ENCODE measurements around the gene SCGB1A1.
"Not testable (repeated sequence)": the region's sequence is repeated elsewhere in the genome, so short reads cannot be mapped to it uniquely, and the experiment has no call there.

Gene SCGB1A1, protein sequence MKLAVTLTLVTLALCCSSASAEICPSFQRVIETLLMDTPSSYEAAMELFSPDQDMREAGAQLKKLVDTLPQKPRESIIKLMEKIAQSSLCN

GRCh38 chr11:62418733-62419132 lies at the start of gene SCGB1A1:
TSS of gene SCGB1A1 (plus strand) at chr11:62419033. CDS start at chr11:62419096, 63 bp downstream.
- DNase-seq: no peak

DNA sequence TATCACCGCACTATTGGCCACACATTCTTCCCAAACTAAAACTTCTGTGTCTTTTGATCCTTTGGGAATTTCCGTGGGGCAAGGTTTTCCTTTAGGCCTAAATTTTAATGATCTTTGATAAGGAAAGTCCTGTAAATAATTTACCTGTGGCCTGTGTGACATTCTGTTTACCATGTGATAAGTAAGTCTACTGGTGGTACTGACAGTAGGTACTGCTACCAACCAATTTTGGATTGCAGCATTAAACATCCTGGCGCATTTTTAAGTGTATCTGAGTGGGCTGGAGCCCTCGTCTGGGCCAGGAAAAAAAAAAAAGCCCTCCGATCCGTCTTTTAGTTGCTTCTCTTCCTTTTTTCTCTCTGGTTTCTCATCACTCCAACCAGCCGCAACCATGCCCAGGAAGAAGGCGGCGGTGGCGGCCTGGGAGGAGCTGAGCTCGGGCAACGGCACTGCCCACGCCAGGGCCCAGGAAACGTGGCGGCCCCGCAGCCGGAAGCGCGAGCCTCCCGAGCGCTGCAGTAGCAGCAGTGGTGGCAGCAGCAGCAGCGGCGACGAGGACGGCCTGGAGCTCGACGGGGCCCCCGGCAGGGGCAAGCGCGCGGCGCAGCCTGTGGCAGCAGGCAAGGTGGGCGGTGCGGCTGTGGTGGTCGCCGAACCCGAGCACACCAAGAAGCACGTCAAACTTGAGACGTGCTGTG lies 47.9 kb upstream of the SCGB1A1 start:
- no peak for DNase-seq

GRCh38 chr11:62372871-62373270 lies 46.0 kb upstream of the SCGB1A1 start:
- DNase-seq: peak; percentile 14

- DNase-seq: no peak
Measured at GRCh38 chr11:62373464-62374119, 45.2 kb upstream of the SCGB1A1 start.

DNA sequence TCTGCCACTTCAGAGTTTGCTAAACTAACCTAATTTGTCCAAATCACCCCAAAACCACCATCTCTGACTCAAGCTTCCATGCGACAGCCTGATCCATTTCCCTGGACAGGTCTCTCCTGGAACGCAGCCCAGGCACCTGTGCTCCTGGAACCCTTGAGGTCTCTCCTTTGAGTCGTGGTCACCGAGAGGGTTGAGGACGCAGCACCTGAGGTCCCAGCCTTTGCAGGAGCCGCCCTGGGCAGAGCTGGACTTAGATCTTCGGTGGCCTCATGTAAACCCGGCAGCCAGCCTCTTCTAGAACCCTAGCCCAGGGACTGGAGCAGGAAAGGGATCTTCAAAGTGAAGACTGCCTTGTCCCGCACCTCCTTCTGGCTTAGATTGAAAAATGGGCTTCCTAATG lies 44.0 kb upstream of the SCGB1A1 start:
- DNase-seq: no peak

DNA sequence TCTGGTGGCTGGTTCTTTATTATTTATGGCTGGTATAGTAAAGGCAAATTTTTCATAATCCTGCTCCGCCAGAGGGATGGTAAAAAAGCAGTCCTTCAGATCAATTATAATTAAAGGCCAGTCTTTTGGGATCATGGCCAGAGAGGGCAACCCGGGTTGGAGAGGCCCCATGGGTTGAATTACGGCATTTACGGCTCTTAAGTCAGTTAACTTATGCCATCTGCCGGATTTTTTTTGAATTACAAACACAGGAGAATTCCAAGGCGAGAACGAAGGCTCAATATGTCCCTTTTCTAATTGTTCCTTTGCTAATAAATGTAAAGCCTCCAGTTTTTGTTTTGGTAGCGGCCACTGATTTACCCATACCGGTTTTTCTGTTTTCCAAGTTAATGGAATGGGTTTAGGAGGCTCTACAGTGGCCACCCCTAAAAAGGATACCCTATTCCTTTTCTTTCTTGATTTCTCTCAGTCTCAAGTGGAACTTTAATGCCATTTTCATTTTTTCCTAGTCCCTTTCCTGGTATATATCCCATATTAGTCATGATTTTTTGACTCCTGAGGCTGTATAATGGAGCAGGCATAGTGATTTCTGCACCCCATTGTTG lies 40.3 kb upstream of the SCGB1A1 start:
- DNase-seq: peak; percentile 83

DNA sequence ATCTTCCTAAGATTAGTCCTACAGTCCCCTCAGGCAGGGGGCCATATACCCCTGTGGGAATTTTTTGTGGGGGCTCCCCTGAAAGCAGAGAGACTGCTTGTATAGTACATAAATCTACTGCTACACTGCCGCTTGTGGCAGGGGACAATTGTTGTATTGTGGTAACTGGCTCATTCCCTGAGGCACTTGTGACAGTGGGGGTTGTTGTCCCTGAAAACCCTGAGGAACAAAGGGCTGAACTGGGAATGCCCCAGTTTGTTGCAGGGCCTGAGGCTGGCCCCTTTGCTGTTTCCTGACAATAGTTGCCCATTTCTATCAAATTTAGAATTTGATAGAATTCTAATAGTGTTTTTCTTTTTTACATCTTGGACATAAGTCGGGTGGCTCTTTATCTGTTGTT lies 39.2 kb upstream of the SCGB1A1 start:
- not testable (repeated sequence) for DNase-seq

- DNase-seq: peak; percentile 86
Measured at GRCh38 chr11:62380821-62381245, 38.0 kb upstream of the SCGB1A1 start.

DNA sequence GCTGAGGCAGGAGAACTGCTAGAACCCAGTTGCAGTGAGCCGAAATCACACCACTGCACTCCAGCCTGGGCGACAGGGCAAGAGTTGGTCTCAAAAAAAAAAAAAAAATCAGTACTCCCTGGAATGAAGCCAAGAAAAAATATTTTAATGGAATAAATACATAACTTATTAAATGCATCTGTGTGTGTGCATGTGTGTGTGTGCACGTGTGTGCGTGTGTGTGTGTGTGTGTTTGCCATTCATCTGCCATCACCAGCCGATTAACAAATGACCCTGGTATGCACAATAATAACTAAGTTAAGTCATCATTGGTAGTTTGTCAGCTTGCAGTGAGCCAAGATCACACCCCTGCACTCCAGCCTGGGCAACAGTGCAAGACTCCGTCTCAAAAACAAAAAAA lies 35.0 kb upstream of the SCGB1A1 start:
- no peak for DNase-seq

GRCh38 chr11:62386083-62386482 lies 32.8 kb upstream of the SCGB1A1 start:
- DNase-seq: not testable (repeated sequence)

DNA sequence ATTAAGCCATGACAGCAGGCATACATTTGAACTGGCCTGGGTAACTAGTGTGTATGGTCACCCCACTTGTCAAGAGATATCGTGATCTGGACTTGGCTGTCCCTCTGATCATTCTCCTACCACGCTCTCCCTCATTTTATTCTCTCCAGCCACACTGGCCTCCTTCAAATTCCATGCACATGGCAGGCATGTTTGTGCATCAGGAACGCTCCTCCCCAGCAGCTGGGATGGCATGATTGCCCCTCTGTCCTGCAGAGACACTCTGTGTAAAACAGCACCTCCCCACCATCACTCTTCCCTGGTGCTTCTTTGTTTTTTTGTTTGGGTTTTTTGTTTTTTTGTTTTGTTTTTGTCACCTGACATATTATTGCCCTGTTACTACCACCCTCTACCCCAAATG lies 31.5 kb upstream of the SCGB1A1 start:
- no peak for DNase-seq

DNA sequence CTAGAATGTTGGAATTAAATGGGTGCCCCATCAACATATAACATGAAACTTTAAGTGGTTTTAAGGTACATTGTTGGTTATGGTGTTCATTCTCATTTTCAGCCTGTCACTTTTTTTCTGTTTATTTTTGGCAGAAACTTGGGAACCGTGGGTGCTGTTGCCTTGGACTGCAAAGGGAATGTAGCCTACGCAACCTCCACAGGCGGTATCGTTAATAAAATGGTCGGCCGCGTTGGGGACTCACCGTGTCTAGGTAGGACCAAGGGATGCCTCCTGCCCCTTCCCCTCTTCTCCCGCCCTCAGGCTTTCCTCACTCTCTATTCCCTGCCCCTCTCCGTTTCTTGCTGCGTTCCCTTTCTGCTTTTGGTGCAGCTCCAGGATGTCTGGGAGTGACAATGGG lies 29.8 kb upstream of the SCGB1A1 start:
- no peak for DNase-seq

DNA sequence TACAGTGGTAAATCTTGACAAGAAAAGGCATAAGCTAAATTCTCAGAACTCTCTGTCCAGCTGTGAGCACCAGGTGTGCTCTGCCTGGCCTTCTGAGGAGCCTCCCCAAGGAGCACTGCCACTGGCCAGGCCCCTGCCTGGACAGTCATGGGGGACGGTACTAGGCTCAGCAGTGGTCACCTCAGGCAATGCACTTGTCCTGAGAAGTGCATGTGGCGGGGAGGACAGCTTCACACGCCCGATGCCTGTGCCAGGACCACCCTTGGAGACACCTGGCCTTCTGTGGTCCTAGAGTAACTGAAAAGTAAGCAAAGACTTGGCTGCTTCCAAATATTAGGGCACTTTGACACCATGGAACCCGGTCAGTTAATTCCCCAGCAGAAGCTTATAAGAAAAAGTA lies 28.6 kb upstream of the SCGB1A1 start:
- no peak for DNase-seq

- DNase-seq: peak; percentile 39
Measured at GRCh38 chr11:62390722-62391121, 28.1 kb upstream of the SCGB1A1 start.

DNA sequence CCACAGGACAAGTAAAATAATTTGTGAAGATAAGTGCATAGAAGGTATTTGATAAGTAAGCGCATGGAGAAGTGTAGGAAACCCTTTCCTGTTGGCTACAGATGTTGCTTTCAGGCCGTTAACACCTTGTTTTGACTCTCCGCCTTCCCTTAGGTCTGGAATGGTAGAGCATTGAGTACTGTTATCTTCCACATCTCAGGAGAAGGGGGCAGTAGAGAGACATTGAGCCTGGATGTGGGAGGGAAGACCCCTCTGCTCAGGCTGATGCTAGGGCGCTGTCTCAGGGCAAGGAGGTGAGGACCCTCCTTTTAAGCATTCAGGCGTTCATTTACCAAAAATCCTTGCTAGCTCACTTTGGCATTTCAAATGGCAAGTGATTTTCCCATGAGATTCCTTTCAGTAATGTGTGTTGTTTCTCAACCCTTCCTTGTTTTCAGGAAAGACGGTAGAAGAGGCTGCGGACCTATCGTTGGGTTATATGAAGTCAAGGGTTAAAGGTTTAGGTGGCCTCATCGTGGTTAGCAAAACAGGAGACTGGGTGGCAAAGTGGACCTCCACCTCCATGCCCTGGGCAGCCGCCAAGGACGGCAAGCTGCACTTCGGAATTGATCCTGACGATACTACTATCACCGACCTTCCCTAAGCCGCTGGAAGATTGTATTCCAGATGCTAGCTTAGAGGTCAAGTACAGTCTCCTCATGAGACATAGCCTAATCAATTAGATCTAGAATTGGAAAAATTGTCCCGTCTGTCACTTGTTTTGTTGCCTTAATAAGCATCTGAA lies 27.0 kb upstream of the SCGB1A1 start:
- no peak for DNase-seq

DNA sequence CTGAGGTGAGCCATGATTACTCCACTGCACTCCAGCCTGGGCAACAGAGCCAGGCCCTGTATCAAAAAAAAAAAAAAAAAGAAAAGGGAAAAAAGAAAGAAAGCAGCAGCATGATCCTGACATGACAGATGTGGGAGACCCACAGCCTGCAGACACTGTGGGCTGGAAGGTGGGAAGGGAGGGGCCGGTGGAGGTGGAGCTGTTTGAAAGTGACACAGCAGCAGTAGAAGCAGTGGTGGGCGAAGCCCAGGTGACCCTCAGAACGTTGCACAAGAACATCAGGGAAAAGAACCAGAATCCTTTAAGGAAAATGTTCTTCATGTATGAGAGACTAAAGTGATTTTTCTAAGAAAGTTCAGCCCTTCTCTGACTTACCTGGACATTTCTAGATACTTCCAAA lies 26.3 kb upstream of the SCGB1A1 start:
- no peak for DNase-seq

GRCh38 chr11:62393061-62393611 lies 25.7 kb upstream of the SCGB1A1 start:
- DNase-seq: peak; percentile 58

- no peak for DNase-seq
Measured at GRCh38 chr11:62393735-62394134, 25.1 kb upstream of the SCGB1A1 start.

GRCh38 chr11:62394825-62395538 lies 23.9 kb upstream of the SCGB1A1 start:
- peak; percentile 86 for DNase-seq

DNA sequence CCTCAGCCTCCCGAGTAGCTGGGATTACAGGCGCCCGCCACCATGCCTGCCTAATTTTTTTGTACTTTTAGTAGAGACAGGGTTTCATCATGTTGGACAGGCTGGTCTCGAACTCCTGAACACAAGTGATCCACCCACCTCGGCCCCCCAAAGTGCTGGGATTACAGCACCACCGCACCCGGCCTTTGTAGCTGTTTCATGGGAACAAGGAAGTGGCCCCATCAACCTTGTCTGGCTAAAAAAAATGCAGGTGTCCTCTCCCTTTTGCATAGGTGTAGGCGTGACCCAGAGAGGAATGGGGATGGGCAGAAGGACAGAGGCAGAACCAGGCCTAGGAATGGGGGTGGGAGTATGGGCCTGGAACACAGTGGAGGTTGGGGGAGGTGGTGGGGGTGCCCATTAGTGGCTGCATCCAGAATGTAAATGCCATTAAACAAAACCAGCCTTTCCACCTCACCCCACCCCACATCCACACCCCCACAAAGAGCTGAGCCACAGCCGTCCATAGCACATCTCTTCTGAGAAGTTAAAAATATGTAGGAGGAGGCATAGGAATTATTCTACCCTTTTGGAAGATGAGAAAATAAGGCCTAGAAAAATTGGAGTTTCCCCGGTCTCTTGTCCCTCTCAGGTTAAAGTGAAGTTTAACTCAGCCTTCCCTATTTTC lies 22.8 kb upstream of the SCGB1A1 start:
- no peak for DNase-seq
